HepG2 (cell line): Measurements from ENCODE around the gene FNDC3B. TPM values are rescaled to one million over a fixed set of nuclear protein-coding genes. Genes with fewer than 3 reads are reported as not detected.

ENCODE experiments used
- ATAC-seq: fragments of 200-7000 bp; cut with Tn5 transposase; 3 replicates; pipeline ENCODE4 v1.9.1; 2020; ENCODE audit warnings: mild to moderate bottlenecking, moderate library complexity
- BruUV-seq: library from RNA; stranded (reverse); fragments of 400-500 nt; replicated peaks from 2 replicates; lab custom pipeline; 2021; lab: Mats Ljungman, UMichigan
- CTCF ChIA-PET: fragments of 300-600 bp; formaldehyde crosslinking; extraction: SDS; loops from one replicate; lab custom pipeline; 2021; ENCODE audit warnings: low total read pairs, inconsistent platforms, low intra/inter-chr PET ratio; lab: Yijun Ruan, JAX
- POLR2A ChIA-PET: fragments of 350-600 bp; sonication (Branson Sonifier 250); formaldehyde crosslinking; loops from one replicate; lab custom pipeline; 2020; ENCODE audit warnings: antibody characterized with exemption, inconsistent platforms; lab: Yijun Ruan, JAX
- DNase-seq: peaks from one replicate; pipeline ENCODE4 v3.0.0-alpha.2; 2015; ENCODE audit warnings: low spot score
- FAIRE-seq: peaks from 3 replicates; lab custom pipeline; 2011; peaks lifted over from hg19 to GRCh38; lab: Jason Lieb, UNC
- H2AFZ ChIP-seq: one replicate; pipeline ENCODE4 v1.6.1; 2011; ENCODE audit warnings: low read length, inconsistent platforms
- H3K27ac ChIP-seq: fragments of 300-600 bp; 3 replicates; pipeline ENCODE4 v1.8.0; 2011; ENCODE audit warnings: mixed run types, mild to moderate bottlenecking, mixed read lengths, low read length, inconsistent platforms; ENCODE audit not compliant: insufficient read depth; ENCODE audit errors: extremely low read length
- H3K27me3 ChIP-seq, 2 experiments: fragments of 200-600 bp in 1 of 2; 2 replicates in 1 of 2; 3 replicates in 1 of 2; pipeline versions ENCODE4 v1.6.0 to v1.8.0; 2011; ENCODE audit warnings: low read length in 2 of 2, mild to moderate bottlenecking in 2 of 2, moderate library complexity in 2 of 2, inconsistent platforms in 1 of 2; ENCODE audit not compliant: insufficient read depth in 2 of 2, control insufficient read depth in 1 of 2
- H3K36me3 ChIP-seq, 2 experiments: fragments of 200-600 bp in 1 of 2; replicated peaks in 1 of 2; 2 replicates in 1 of 2; 3 replicates in 1 of 2; pipeline versions ENCODE4 v1.5.1 to v1.8.0; 2011; ENCODE audit warnings: low read length in 2 of 2, inconsistent platforms in 1 of 2; ENCODE audit not compliant: insufficient read depth in 2 of 2, control insufficient read depth in 1 of 2
- H3K4me1 ChIP-seq: 2 replicates; pipeline ENCODE4 v1.5.1; 2012; ENCODE audit warnings: low read length, inconsistent platforms; ENCODE audit not compliant: insufficient read depth
- H3K4me2 ChIP-seq: 2 replicates; pipeline ENCODE4 v1.6.0; 2011; ENCODE audit warnings: low read depth, low read length, inconsistent platforms
- H3K4me3 ChIP-seq, 3 experiments: fragments of 200-600 bp in 1 of 3; sonication (generic), shearing (Covaris generic) in 1 of 3; replicated peaks in 1 of 3; 2 replicates each; pipeline ENCODE4 v1.5.1; 2011 to 2016; ENCODE audit warnings: low read length in 3 of 3, inconsistent platforms in 2 of 3, low read depth in 2 of 3, mild to moderate bottlenecking in 2 of 3, control low read depth in 1 of 3, mixed read lengths in 1 of 3; ENCODE audit not compliant: insufficient read depth in 1 of 3
- H3K79me2 ChIP-seq: one replicate; pipeline ENCODE4 v1.6.1; 2011; ENCODE audit warnings: low read length, inconsistent platforms; ENCODE audit not compliant: insufficient read depth
- H3K9ac ChIP-seq: 2 replicates; pipeline ENCODE4 v1.6.0; 2011; ENCODE audit warnings: mild to moderate bottlenecking, low read depth, low read length, inconsistent platforms; ENCODE audit not compliant: insufficient read depth
- H3K9me3 ChIP-seq: 2 replicates; pipeline ENCODE4 v1.5.1; 2012; ENCODE audit warnings: mild to moderate bottlenecking, low read length
- H4K20me1 ChIP-seq: 2 replicates; pipeline ENCODE4 v1.6.0; 2011; ENCODE audit warnings: inconsistent platforms, mild to moderate bottlenecking, low read length, moderate library complexity; ENCODE audit not compliant: insufficient read depth
- AGO2 ChIP-seq: fragments of 200-400 bp; formaldehyde crosslinking; optimal IDR thresholded peaks from 2 replicates; pipeline ENCODE3; 2017; ENCODE audit warnings: mild to moderate bottlenecking, low read depth, low read length, moderate library complexity
- MAFK ChIP-seq, 2 experiments: IDR thresholded peaks in 1 of 2; conservative IDR thresholded peaks in 1 of 2; 2 replicates each; pipeline ENCODE4 v1.6.1; 2011; ENCODE audit warnings: improper control_type of control experiment in 2 of 2, low read length in 2 of 2
- POLR2AphosphoS5 ChIP-seq: IDR thresholded peaks from 2 replicates; pipeline ENCODE4 v1.6.1; 2012; ENCODE audit warnings: low read depth, low read length
- RBM22 ChIP-seq: fragments of 200-400 bp; formaldehyde crosslinking; optimal IDR thresholded peaks from 2 replicates; pipeline ENCODE3; 2017; ENCODE audit warnings: mild to moderate bottlenecking, low read length, moderate library complexity
- RNF219 ChIP-seq: sonication (generic); formaldehyde crosslinking; IDR thresholded peaks from 2 replicates; pipeline ENCODE4 v1.5.0; 2020; ENCODE audit warnings: mild to moderate bottlenecking, missing genetic modification reagents
- ZNF777 ChIP-seq: sonication (generic); formaldehyde crosslinking; IDR thresholded peaks from 2 replicates; pipeline ENCODE4 v1.4.0; 2020; ENCODE audit warnings: missing genetic modification reagents
- WGBS: methylation state at CpG from one replicate; pipeline ENCODE4 v1.1.6; 2017; ENCODE audit warnings: low lambda C conversion rate; 5-methylcytosine and 5-hydroxymethylcytosine counted together
- in situ Hi-C: cut with HindIII; loops from 2 replicates; pipeline ENCODE4 v1.10.0; 2017; ENCODE audit warnings: low pct_unique_long_range_greater_than_20kb; ENCODE audit not compliant: extremely low pct_ligation_motif_present
- intact Hi-C: fragments of 100-400 bp; cut with micrococcal nuclease; formaldehyde crosslinking; loops from one replicate; pipeline ENCODE4 v1.10.0; 2022; ENCODE audit not compliant: unreplicated experiment
- polyA plus RNA-seq, 8 experiments: library from polyadenylated mRNA; depleted of rRNA in 3 of 8; stranded (reverse) in 7 of 8; unstranded in 1 of 8; fragments of >200 nt; fragmentation: Illumina TruSeq in 4 of 8; extraction: Trizol in 4 of 8; gene quantifications; 2 replicates each; pipeline versions ENCODE4 v1.2.1 to v1.2.3, GENCODE V29; 2011 to 2016; ENCODE audit warnings: low read depth in 4 of 8, missing spikeins in 1 of 8, mixed read lengths in 1 of 8; ENCODE audit not compliant: insufficient read depth in 1 of 8
- total RNA-seq, 5 experiments: library from RNA; depleted of rRNA; stranded (reverse); fragments of >200 nt; fragmentation: Illumina TruSeq; extraction: Trizol; gene quantifications; 2 replicates each; pipeline ENCODE4 v1.2.3, GENCODE V29; 2016; ENCODE audit warnings: low read depth in 1 of 5

The FNDC3B gene
- total and polyA plus RNA-seq, 2 of the 13 experiments (the other 11 are each of a cell fraction or from before 2014, with no cell fraction given) = 74.8 to 103 TPM

- Histone ChIP-seq H4K20me1 (peaks cover 26% of the 10 kb centered on the region), H3K36me3 (peaks cover 47 to 87% of the 10 kb centered on the region in 2 experiments), H3K4me3 (no peak overlapping the region), H3K27me3 (no peaks in the 10 kb centered on the region), H3K27ac (no peak overlapping the region), H2AFZ (no peak overlapping the region), H3K79me2 (peaks cover 10% of the 10 kb centered on the region), H3K9ac (no peak overlapping the region), H3K9me3 (no peaks in the 10 kb centered on the region), H3K4me1 (no peaks in the 10 kb centered on the region), H3K4me2 (no peak overlapping the region)
- no peak for ATAC-seq
- in situ Hi-C loops (no loop called here), intact Hi-C loops (no loop called here)
- CTCF ChIA-PET = no interaction called here
- no TSS peak for BruUV-seq
- POLR2A ChIA-PET = no interaction called here
- TF ChIP-seq AGO2 = peak; percentile 12
- no peak for TF ChIP-seq ZNF777 (CRISPR knock-in tag)
- no peak for TF ChIP-seq RNF219 (CRISPR knock-in tag)
- TF ChIP-seq RBM22 = peak; percentile 85
- WGBS = 98% methylated on average over 4 of the region's 4 CpGs
- no peak for FAIRE-seq
- no peak for DNase-seq
Measured at GRCh38 chr3:172376881-172377280, 337.5 kb downstream of the FNDC3B start.

DNA sequence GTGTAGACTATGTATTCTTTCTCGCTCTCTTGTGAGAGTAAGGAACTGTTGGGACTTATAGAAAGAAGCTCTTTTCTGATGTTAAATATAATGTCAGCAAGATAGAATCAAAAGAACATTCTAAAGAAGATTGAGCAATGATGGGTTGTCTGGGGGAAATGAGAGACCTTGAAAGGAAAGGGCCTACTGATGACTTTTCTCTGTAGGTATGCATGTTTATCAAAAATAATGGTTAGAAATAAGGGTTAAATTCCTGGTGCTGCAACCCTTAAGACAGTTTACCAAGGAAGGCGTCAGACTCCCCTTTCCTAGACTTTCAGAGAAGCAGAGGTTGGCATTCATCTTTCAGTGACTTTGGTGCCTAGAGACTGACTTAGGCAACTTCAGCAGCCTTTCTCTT, 339.1 kb downstream of the FNDC3B start:
- no peak overlapping the region for H3K27ac ChIP-seq
- ATAC-seq (peak; percentile 6; the same call in 2 of the 3 replicates), DNase-seq (no peak), FAIRE-seq (no peak)
- ChIA-PET POLR2A (no interaction called here), CTCF (no interaction called here)
- peaks cover 34 to 75% of the 10 kb centered on the region in 2 experiments for H3K36me3 ChIP-seq
- H3K9ac ChIP-seq = no peak overlapping the region
- H3K79me2 ChIP-seq = peaks cover 10% of the 10 kb centered on the region
- H3K27me3 ChIP-seq = no peaks in the 10 kb centered on the region
- no TSS peak for BruUV-seq
- H3K4me2 ChIP-seq = no peak overlapping the region
- WGBS = 98% methylated on average over 2 of the region's 2 CpGs
- no peak overlapping the region for H3K4me3 ChIP-seq
- intact Hi-C loops (no loop called here), in situ Hi-C loops (no loop called here)
- H4K20me1 ChIP-seq = peaks cover 18% of the 10 kb centered on the region
- TF ChIP-seq MAFK (conservative IDR thresholded peaks at IDR 0.05 in 1 of 2, IDR thresholded peaks at IDR 0.05 in 1 of 2; ENCODE audit: low read length in 2 of 2) (no peak), POLR2AphosphoS5 (0 out of 2 replicates have a peak, but pooled peaks have one; percentile 28)
- H2AFZ ChIP-seq = no peak overlapping the region
- no peaks in the 10 kb centered on the region for H3K4me1 ChIP-seq
- no peaks in the 10 kb centered on the region for H3K9me3 ChIP-seq
